Natural killer cell (primary cell): ENCODE data around the gene PTPRN2. TPM values are rescaled to one million over a fixed set of nuclear protein-coding genes. Genes with fewer than 3 reads are reported as not detected.
"Not testable (repeated sequence)": the region's sequence is repeated elsewhere in the genome, so short reads cannot be mapped to it uniquely, and the experiment has no call there.

Experiments
- ATAC-seq, 3 donors: fragments of 150-1000 bp in 2 of 3; fragments of 200-7000 bp in 1 of 3; cut with Tn5 transposase; 1 replicate in 1 of 3; 2 replicates in 2 of 3; pipeline ENCODE4 v1.10.0; 2021; ENCODE audit warnings: mild to moderate bottlenecking in 2 of 3, moderate library complexity in 2 of 3
- DNase-seq, 2 donors: peaks; one replicate each; pipeline versions ENCODE4 v3.0.0 to v3.0.0-alpha.2; 2013 to 2021; ENCODE audit warnings: mixed read lengths in 1 of 2
- H3K27ac ChIP-seq: one replicate; pipeline ENCODE4 v1.5.1; 2013; ENCODE audit warnings: mild to moderate bottlenecking, low read length
- H3K27me3 ChIP-seq: one replicate; pipeline ENCODE4 v1.6.1; 2013; ENCODE audit warnings: low read length; ENCODE audit not compliant: control insufficient read depth, insufficient read depth
- H3K36me3 ChIP-seq: one replicate; pipeline ENCODE4 v1.6.1; 2013; ENCODE audit warnings: low read length; ENCODE audit not compliant: control insufficient read depth, insufficient read depth
- H3K4me1 ChIP-seq: one replicate; pipeline ENCODE4 v1.6.1; 2013; ENCODE audit warnings: low read length; ENCODE audit not compliant: control insufficient read depth, insufficient read depth
- H3K4me3 ChIP-seq: one replicate; pipeline ENCODE4 v1.5.1; 2013; ENCODE audit warnings: low read length
- H3K9me3 ChIP-seq: one replicate; pipeline ENCODE4 v1.6.1; 2013; ENCODE audit warnings: low read length; ENCODE audit not compliant: control insufficient read depth, insufficient read depth
- H3K27ac Mint-ChIP-seq, 2 donors: one replicate each; pipeline ENCODE4 v1.8.0; 2022; ENCODE audit warnings: mild to moderate bottlenecking in 2 of 2, mixed read lengths in 2 of 2, moderate library complexity in 1 of 2
- H3K27me3 Mint-ChIP-seq, 2 donors: one replicate each; pipeline ENCODE4 v1.8.0; 2022; ENCODE audit warnings: low read depth in 2 of 2, mixed read lengths in 2 of 2
- H3K36me3 Mint-ChIP-seq: one replicate; pipeline ENCODE4 v1.8.0; 2022; ENCODE audit warnings: mixed read lengths
- H3K4me1 Mint-ChIP-seq, 2 donors: one replicate each; pipeline ENCODE4 v1.8.0; 2022; ENCODE audit warnings: mixed read lengths in 2 of 2
- H3K4me3 Mint-ChIP-seq: one replicate; pipeline ENCODE4 v1.8.0; 2022; ENCODE audit warnings: mild to moderate bottlenecking, moderate library complexity, mixed read lengths
- H3K9me3 Mint-ChIP-seq, 2 donors: one replicate each; pipeline ENCODE4 v1.8.0; 2022; ENCODE audit warnings: mixed read lengths in 2 of 2
- CTCF ChIP-seq: fragments of 200-600 bp; IDR thresholded peaks from one replicate; pipeline ENCODE4 v1.8.0; 2022; ENCODE audit warnings: antibody characterized with exemption
- WGBS: methylation state at CpG from one replicate; pipeline ENCODE4 v1.1.7; 2013; ENCODE audit warnings: missing lambda C conversion rate; ENCODE audit not compliant: insufficient coverage; 5-methylcytosine and 5-hydroxymethylcytosine counted together
- intact Hi-C: fragments of 100-400 bp; cut with micrococcal nuclease; formaldehyde crosslinking; loops from one replicate; pipeline ENCODE4 v1.14.2; 2022
- total RNA-seq, 4 donors: library from RNA; stranded (reverse); fragments of 120-200 nt in 1 of 4; gene quantifications; one replicate each; pipeline versions ENCODE4 v1.2.3 to v1.2.4, GENCODE V29; 2013 to 2022

PTPRN2 gene
- total RNA-seq, 3 donors from 2014 or later (not counting 1 experiment from before 2014, with no cell fraction given) = 1.3 to 2.5 (median 1.9) TPM

GRCh38 chr7:158535079-158535478 lies 52.5 kb downstream of the PTPRN2 start:
- ATAC-seq (no peak), DNase-seq (no peak)
- intact Hi-C loops = no loop called here
- Mint-ChIP-seq H3K36me3 (no peaks in the 10 kb centered on the region), H3K9me3 (no peaks in the 10 kb centered on the region), H3K27ac (no peak overlapping the region), H3K4me1 (no peaks in the 10 kb centered on the region), H3K4me3 (no peak overlapping the region), H3K27me3 (no peaks in the 10 kb centered on the region)
- no peak overlapping the region for H3K4me3 ChIP-seq
- no peaks in the 10 kb centered on the region for H3K27me3 ChIP-seq
- H3K9me3 ChIP-seq = no peaks in the 10 kb centered on the region
- no peak overlapping the region for H3K27ac ChIP-seq
- no peak for TF ChIP-seq CTCF
- WGBS = 80% methylated on average over 4 of the region's 4 CpGs
- H3K4me1 ChIP-seq = no peaks in the 10 kb centered on the region
- H3K36me3 ChIP-seq = no peaks in the 10 kb centered on the region

GRCh38 chr7:158534598-158534997 lies 53.0 kb downstream of the PTPRN2 start:
- no peaks in the 10 kb centered on the region for H3K27me3 ChIP-seq
- no peaks in the 10 kb centered on the region for H3K9me3 Mint-ChIP-seq
- TF ChIP-seq CTCF = no peak
- no peak overlapping the region for H3K4me3 Mint-ChIP-seq
- no peaks in the 10 kb centered on the region for H3K9me3 ChIP-seq
- WGBS = 87% methylated on average over 16 of the region's 16 CpGs
- ATAC-seq (no peak), DNase-seq (no peak)
- H3K27ac Mint-ChIP-seq = no peak overlapping the region
- H3K4me1 ChIP-seq = no peaks in the 10 kb centered on the region
- H3K36me3 Mint-ChIP-seq = no peaks in the 10 kb centered on the region
- intact Hi-C loops = no loop called here
- no peaks in the 10 kb centered on the region for H3K27me3 Mint-ChIP-seq
- no peak overlapping the region for H3K4me3 ChIP-seq
- H3K27ac ChIP-seq = no peak overlapping the region
- no peaks in the 10 kb centered on the region for H3K4me1 Mint-ChIP-seq
- no peaks in the 10 kb centered on the region for H3K36me3 ChIP-seq

DNA sequence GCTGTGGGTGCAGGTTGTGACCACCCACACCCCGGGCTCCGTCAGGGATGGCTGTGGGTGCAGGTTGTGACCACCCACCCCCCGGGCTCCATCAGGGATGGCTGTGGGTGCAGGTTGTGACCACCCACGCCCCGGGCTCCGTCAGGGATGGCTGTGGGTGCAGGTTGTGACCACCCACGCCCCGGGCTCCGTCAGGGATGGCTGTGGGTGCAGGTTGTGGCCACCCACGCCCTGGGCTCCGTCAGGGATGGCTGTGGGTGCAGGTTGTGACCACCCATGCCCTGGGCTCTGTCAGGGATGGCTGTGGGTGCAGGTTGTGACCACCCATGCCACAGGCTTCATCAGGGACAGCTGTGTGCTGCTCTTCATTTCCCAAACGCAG lies 53.5 kb downstream of the PTPRN2 start:
- H3K4me3 Mint-ChIP-seq, H3K4me1 Mint-ChIP-seq, H3K36me3 Mint-ChIP-seq, H3K27ac ChIP-seq, DNase-seq, intact Hi-C loops, H3K9me3 Mint-ChIP-seq, H3K4me3 ChIP-seq, ATAC-seq, H3K36me3 ChIP-seq, H3K27me3 Mint-ChIP-seq, H3K27ac Mint-ChIP-seq, H3K4me1 ChIP-seq, H3K9me3 ChIP-seq, H3K27me3 ChIP-seq: not testable (repeated sequence)
- WGBS = 68% methylated on average over 11 of the region's 12 CpGs

GRCh38 chr7:158533386-158534133 lies 54.1 kb downstream of the PTPRN2 start:
- Mint-ChIP-seq H3K36me3 (no peaks in the 10 kb centered on the region), H3K9me3 (no peaks in the 10 kb centered on the region), H3K27ac (no peak overlapping the region), H3K4me3 (no peak overlapping the region), H3K4me1 (no peaks in the 10 kb centered on the region), H3K27me3 (no peaks in the 10 kb centered on the region)
- ATAC-seq (no peak), DNase-seq (no peak)
- Histone ChIP-seq H3K4me3 (no peak overlapping the region), H3K27ac (no peak overlapping the region), H3K9me3 (no peaks in the 10 kb centered on the region), H3K36me3 (no peaks in the 10 kb centered on the region), H3K4me1 (no peaks in the 10 kb centered on the region), H3K27me3 (no peaks in the 10 kb centered on the region)
- intact Hi-C loops = no loop called here
- WGBS = 89% methylated on average over 25 of the region's 26 CpGs
- TF ChIP-seq CTCF = no peak
